GM19099 (cell line): ENCODE data around the gene PLAC8L1.

ENCODE experiments used
- POLR2A ChIP-seq: IDR thresholded peaks from 3 replicates; pipeline ENCODE4 v1.6.1; 2011; ENCODE audit warnings: low read depth; ENCODE audit not compliant: insufficient read length; ENCODE audit errors: extremely low read depth

The PLAC8L1 gene, protein sequence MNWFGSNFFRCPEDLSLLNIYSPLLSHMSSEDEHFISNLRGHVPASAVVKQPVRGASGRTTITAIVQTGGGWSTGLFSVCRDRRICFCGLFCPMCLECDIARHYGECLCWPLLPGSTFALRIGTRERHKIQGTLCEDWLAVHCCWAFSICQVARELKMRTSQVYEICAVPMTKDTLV

DNA sequence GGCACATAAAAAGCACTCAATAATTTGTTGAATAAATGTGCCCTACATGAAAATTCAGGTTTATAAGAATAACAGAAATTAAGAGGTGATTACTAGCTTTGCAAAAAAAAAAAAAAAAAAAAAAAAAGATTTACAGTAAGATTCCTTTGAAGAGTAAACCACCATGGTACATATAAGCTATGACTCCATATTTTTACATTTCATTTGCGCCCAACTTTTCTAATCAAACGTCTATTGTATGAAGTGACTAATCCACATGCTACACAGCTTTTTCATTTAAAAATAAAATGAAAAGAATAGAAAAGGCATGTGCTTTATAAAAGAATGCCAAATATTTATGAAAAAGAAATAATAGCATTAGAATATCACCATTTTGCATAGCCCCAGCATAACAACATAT lies at the start of gene PLAC8L1:
Gene PLAC8L1 (minus strand): TSS at position 101 of the 400 bp plus-strand sequence. CDS start 1,266 bp downstream, outside the sequence.
- no peak for TF ChIP-seq POLR2A

DNA sequence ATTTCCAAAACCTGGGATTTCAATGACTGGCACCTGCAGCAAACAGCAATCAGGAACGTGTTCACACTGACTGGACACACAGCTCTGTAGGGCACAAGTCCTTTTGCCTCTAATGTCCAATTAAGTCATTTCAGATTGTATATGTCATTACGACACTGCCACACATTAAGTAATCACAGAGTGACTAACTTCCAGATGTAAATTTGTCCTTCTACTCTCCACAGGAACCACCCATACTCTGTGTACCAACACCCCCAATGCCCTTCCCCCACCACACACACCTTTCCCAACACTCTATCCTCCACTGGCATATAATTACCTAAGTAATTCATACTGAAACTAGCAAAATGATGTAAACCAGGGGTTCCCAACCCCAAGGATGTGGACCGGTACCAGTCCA lies 46.6 kb upstream of the PLAC8L1 start:
- TF ChIP-seq POLR2A, result no peak

DNA sequence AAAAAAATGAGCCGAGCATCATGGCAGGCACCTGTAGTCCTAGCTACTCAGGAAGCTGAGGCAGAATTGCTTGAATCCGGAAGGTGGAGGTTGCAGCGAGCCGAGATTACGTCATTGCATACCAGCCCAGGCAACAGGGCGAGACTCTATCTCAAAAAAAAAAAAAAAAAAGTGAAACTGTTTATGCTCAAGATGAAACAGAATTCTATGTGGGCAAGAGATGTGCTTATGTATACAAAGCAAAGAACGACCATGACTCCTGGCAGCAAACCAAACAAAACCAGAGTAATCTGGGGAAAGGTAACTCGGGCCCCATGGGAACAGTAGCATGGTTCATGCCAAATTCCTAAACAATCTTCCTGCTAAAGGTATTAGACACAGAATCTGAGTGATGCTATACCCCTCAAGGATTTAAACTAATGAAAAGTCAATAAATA lies 32.6 kb upstream of the PLAC8L1 start:
- TF ChIP-seq POLR2A, result no peak

DNA sequence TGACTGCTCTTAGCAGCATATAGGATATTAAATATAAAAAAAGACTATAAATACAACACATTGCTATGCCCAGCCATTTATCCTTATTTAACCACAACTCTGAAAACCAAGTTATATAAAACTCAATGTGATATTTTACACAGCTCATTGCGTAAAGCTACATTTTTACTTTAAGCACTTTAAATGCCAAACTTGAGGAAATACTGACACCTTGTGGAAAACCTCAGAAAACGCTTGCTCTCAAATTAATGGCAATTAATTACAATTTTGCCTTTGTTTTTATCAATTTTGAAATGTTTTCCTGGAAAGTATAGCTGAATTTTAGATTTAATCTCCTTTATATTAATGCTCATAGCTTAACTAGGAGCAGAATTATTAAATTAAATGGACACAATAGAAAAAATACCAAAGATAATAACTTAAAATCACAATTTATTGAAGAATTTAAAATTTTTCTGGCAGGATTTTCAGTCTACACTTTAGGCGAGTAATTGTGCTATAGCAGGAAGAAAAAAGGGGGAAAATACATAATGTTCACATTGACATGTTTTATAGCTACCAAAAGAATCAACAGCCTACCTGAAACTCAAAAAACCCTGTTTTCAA lies 25.2 kb upstream of the PLAC8L1 start:
- no peak for TF ChIP-seq POLR2A

DNA sequence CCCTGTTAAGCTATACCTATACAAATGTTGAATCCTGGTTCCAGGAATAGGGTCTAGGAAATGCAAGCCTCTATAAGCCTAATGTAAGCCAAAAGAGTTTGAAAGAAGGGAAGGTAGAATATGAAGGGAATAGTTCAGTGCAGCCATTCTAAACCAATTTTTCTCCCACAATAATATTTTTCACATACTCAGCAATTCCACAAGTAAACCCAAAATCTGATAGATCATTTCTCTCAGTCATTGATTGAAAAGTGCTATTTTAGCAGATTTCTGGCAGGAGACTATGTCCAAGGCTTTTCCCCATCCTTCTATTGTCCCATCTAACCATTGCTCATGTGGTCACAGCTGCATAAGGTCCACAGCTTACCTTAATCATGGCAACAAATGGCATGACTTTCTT lies 20.7 kb upstream of the PLAC8L1 start:
- no peak for TF ChIP-seq POLR2A

DNA sequence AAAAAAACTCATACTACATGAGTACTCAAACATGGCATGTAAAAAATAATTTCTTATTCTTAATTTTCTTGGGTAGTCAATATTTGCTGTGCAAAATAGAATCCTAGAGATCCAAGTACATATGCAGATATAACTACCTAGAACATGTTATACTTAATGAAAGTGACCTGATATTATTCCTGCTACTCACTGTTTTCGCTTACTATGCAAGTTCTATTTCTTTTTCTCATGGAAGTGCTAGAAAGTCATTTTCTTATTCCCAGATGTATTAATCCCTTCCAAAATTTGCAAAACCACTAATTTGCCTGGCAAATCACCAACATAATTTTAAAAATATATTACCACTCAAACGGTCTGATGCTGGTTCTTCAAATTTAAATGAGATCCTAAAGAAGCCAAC lies 19.2 kb upstream of the PLAC8L1 start:
- no peak for TF ChIP-seq POLR2A

DNA sequence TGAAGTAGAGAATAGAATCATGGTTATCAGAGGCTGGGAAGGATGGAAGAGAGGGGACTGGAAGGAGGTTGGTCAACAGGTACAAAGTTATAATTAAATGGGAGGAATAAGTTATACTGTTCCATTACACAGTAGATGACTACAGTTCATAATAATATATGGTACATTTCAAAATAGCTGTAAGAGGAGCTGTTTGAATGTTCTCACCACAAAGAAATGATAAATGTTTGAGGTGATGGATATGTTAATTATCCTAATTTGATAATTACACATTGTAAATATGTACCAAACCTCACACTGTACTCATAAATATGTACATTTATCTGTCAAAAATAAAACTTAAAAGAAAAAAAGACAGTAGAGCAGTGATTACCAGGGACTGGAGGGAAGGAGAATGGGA lies 12.9 kb upstream of the PLAC8L1 start:
- TF ChIP-seq POLR2A, result no peak

DNA sequence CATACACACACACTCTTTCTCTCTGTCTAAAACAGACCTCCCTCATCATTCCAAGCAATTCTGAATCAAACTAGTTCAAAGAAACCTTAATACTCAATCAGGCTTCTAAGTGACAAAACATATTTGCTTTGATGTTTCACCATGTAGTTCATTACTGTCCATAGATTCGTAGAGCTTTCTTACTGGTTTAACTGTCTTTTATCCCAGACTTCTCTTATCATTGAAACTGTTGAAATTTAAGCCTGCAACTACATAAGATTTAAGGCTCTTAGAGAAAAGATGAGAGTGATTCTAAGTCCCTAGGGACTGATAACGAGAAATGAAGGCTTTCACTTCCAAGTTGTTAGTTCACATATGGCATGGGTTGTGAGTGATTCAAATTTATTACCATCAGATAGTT lies 11.0 kb upstream of the PLAC8L1 start:
- TF ChIP-seq POLR2A, result no peak

DNA sequence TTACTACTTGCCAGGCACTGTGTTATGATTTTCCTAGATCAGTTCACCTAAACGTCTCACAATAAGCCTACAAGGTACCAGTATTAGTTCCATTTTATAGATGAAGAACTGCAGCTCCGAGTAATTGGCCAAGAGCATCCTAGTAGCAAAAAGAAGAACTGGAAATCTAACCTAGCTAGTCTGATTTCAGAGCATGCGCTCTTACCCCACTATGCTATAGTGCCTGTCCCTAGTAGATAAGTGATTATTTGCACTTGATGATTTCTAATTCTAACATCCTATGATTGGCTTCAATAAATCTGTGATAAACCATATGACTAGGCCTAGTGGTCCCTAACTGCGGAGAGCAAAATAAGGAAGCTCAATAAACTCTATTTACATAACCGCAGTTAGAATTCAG lies 7.1 kb upstream of the PLAC8L1 start:
- no peak for TF ChIP-seq POLR2A

DNA sequence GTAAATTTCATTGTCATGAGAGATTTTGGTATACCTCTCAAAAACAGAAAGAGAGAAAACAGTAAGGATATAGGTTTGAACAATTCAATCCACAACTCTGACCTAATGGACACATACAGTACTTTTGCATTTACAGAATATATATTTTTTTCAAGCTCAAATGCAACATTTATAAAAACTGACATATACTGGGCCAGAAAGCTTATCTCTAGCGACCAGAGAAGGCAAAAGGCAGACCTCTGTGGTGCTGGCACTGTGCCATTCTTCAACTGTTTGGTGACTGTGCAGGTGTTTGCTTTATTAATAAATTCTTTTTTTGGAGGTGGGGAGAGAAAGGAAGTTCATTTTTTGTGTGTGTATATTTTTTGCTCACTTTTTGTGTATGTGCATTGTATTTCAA lies 6.0 kb upstream of the PLAC8L1 start:
- TF ChIP-seq POLR2A, result no peak

DNA sequence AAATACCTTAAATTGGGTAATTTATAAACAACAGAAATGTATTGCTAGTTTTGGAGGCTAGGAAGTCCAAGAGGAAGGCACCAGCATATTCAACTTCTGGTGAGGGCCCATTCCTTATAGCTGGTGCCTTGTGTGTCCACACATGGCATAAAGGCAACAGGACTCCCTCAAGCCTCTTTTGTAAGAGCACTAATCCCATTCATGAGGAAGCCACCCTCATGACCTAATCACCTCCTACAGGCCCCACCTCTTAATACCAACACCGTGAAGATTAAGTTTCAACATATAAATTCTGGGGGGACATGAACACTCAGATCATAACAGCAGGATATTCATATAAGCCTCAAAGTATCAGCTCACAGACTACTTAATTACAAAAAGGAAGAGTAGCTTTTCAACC lies 4.0 kb upstream of the PLAC8L1 start:
- TF ChIP-seq POLR2A, result no peak

DNA sequence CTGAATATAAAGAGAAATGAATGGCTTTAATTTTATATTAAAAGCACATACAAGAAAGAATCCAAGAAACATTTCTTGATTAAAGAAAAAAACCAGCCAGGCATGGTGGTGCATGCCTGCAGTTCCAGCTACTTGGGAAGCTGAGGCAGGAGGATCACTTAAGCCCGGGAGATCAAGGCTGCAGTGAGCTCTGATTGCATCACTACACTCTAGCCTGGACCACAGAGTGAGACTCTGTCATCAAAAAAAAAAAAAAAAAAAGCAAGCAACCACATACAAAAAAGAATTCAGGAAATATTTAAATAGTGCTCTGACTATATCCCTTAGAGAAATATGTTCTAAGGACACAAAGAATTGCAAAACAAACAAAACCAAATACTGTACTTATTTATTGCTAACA lies 2.5 kb upstream of the PLAC8L1 start:
- TF ChIP-seq POLR2A, result no peak

DNA sequence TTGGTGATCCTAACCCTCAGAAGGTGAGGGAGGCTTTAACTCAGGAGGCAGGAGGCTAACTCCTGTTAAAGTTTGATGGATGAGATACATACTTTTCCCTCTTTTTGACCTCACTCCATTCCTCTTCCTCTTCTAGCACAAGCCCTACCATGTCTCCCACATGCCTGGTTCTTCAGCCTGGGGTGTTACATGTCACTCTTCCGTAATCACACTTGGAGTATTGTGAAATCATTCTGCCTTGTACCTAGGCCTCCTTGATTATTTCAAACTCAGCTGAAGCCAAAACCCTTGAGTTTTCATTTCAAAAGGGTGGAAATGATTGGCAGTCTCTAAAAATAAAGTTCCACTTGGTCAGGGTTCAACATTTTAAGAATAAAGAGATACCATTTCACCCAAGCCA lies 1.8 kb downstream of the PLAC8L1 start:
- TF ChIP-seq POLR2A, result no peak

DNA sequence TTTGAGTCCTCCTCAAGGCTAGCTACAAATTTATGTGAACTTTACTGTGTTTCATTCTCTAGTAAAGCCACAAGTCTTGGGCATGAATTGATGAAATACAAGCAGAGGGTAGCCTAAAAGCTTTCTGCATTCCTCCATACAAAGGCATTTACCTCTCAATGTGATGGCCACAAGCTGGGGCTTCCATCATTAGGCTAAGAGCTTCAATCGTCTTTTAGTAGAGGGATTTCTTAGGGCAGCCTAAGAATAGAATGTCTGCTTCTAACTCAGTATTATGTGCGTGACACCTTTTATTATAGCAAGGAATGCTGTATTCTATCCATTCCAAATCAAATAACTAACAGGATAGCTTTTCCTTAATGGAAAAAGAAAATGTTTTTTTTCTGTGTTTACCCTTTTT lies 3.7 kb downstream of the PLAC8L1 start:
- no peak for TF ChIP-seq POLR2A

DNA sequence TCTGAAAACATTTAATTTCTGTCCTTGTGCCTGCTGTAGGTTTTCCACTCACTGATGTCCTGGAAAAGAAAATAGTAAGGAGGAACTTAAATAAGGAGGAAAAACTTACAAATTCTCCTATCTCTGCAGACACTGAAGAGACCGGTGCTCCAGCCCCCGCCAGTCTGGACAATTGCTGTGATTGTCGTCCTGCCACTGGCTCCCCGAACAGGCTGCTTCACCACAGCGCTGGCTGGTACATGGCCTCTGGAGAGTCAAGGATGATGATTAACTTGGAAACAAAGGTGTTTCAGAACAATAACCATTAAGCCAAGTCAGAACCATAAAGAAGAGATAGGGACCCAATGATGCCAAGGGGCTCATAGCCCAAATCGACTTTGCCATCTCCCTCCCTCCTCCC lies 7.3 kb downstream of the PLAC8L1 start:
- TF ChIP-seq POLR2A, result no peak

DNA sequence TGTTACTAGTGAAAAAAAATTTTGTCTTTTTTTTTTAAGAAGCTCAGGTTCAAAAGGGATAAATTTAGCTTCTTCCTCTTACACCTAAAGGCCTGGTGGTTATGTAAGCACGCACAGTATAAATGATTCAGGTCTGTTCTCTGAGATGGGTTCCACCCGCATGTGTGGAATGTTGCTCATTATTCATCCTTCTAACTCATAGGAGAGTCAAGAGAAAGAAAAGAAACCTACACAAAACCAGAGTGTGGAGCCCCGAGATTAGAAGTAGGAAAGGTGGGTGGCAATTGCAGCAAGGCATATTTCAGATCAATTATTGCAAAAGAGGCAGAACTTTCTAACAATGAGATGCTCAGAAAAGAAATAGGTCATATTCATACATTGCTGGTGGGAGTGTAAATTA lies 13.5 kb downstream of the PLAC8L1 start:
- TF ChIP-seq POLR2A, result no peak

DNA sequence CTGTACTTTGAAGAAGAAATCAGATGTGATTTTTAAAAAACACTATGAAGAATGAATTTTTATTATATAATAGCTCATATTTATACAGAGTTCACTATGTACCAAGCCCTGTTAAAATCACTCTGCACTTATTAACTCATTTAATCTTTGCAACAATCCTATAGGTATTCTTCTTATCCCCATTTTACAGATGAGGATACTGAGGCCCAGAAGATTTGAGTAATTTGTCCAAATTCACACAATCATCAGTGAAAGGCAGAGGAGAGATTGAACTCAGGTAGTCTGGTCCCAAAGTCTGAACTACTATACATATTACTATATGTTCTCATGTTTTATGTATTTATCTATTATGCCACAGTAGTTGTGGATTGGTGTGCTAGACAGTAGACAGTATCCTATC lies 16.1 kb downstream of the PLAC8L1 start:
- TF ChIP-seq POLR2A, result no peak
